ENCODE results near the gene INTS14.

Gene INTS14

DNA sequence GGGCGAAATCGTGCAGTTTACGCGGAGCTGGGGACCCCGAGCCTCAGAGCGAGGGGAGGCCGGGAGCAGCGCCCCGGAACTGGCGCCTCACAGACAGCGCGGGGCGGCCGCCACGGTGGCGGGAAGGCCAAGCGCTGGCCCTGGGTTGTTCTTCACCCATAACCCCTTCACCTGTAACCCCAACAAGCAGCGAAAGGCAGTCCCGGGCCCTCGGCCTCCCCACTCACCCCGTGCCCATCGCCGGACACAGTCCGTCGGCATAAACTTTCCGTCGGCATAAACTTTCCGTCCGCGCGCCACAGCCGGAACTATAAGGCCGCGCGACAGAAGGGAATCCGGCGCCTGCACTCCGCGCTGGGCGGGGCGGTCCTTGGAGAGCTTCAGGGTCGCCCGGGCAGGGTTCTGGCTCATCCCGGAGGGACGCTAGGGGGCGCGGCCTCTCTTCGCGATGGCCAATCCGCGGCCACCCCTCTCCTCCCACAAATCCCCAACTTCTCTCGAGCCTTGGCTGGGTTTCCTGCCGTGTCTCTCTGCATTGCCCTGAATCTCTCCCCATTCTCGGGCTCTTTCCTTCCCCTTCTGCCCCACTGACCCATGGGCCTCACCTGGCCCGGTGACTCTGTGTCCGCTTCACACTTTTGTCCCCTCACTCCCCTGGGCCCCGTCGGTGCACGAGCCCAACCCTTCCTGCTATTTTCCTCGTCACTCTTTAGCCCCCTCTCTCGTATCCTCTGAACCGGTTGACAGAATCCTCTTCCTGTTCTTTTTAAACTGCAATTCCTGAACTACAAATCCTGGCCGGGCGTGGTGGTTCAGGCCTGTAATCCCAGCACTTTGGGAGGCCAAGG is at the start of gene INTS14:
TSS of gene INTS14 (minus strand) at position 261 of the 848 bp plus-strand sequence. CDS start 3,751 bp downstream, outside the sequence.
- peak; percentile 98 for DNase-seq

- DNase-seq: no peak
Measured at GRCh38 chr15:65659502-65660052, 48.6 kb upstream of the INTS14 start.

GRCh38 chr15:65655457-65655856 is 44.5 kb upstream of the INTS14 start:
- no peak for DNase-seq

- DNase-seq: no peak
Measured at GRCh38 chr15:65655026-65655425, 44.1 kb upstream of the INTS14 start.

- DNase-seq: no peak
Measured at GRCh38 chr15:65653801-65654521, 43.0 kb upstream of the INTS14 start.

- no peak for DNase-seq
Measured at GRCh38 chr15:65653341-65653740, 42.4 kb upstream of the INTS14 start.

- DNase-seq: no peak
Measured at GRCh38 chr15:65651831-65652749, 41.2 kb upstream of the INTS14 start.

DNA sequence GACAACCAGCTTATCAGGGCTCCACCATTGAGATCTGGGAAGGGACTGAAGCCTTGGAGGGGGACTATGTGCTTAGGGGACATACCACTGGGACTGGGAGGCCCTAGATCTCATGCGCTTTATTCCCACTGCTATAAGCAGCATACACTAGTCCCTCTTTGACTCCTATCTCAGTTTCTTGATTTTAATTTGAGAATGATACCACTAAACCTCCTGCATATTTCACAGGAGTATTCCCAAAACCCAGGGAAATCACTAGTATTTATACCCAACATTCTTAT is 40.1 kb upstream of the INTS14 start:
- DNase-seq: no peak

- no peak for DNase-seq
Measured at GRCh38 chr15:65650312-65651041, 39.5 kb upstream of the INTS14 start.

DNA sequence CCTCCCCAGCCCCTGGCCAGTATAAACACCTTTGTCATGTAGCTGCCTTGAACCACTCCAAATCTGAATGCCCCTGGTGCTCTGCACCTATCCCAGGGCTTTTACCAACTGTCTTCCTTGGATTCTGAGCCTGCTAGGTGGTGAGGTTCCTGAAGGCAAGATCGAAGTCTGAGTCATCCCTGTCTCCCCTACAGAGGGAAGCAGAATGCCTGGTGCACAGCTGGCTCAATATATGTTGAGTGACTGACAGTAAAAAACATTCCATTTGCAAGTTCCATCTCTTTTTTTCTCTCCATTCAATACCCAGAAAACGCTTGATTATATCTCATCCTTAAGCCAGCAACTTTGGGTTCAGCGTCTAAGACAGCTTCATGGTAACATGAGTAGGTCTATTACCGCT is 35.6 kb upstream of the INTS14 start:
- no peak for DNase-seq

GRCh38 chr15:65645392-65645791 is 34.5 kb upstream of the INTS14 start:
- DNase-seq: no peak

GRCh38 chr15:65644282-65644681 is 33.4 kb upstream of the INTS14 start:
- no peak for DNase-seq

- DNase-seq: no peak
Measured at GRCh38 chr15:65642594-65642993, 31.7 kb upstream of the INTS14 start.

DNA sequence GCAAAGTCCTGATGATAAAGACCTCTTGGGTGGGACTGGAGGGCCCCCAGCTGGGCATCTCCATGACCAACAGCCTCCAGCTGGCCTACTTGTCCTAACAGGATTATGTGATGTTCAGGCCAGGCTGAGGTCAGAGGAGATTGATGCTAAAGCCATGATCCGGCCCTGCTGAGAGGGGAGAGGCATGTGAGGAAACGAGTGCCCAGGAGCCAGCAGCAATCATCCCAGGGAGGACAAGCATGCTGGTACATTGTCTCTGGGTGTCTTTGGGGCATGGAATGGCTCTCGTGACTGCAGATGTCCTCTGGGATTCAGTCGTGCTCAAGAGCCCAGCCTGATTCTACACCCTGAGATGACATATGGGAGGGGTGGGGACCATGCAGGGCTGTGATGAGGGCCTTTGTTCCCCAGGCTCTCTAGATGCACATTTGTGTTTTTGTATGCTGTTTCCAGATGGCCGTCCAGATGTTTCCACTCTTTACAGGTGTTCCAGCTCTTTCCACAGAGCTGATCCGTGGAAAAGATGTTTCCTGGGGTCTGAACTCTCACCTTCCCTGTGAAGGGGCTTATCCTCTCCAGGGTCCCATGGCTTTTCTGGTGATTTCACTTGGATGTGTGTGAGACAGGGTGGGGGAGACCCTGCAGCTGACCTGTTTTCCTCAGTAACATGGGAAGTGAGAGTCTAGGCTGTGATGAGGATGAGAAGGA is 31.0 kb upstream of the INTS14 start:
- DNase-seq: no peak

- no peak for DNase-seq
Measured at GRCh38 chr15:65639509-65639908, 28.6 kb upstream of the INTS14 start.

- peak; percentile 81 for DNase-seq
Measured at GRCh38 chr15:65638681-65639089, 27.8 kb upstream of the INTS14 start.

GRCh38 chr15:65638109-65638508 is 27.2 kb upstream of the INTS14 start:
- no peak for DNase-seq

DNA sequence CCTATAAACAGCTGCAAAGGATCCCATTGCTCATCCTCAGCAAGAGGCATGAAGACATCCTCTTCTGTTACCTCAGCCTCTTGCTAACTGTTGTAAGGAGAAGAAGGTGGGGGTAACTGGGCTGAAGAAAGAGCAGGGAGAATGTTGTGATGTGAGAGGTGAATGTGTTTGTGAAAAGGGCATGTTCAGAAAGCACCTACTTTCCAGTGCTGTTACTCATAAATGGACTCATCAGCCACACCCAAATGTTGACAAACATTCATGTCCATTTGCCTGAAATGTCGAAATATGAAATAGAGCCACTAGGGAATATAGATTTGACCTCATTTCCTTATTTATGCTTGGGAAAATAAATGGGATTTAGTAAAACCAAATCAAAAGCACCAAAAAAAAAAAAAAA is 23.4 kb upstream of the INTS14 start:
- no peak for DNase-seq

GRCh38 chr15:65633752-65634151 is 22.8 kb upstream of the INTS14 start:
- DNase-seq: no peak

DNA sequence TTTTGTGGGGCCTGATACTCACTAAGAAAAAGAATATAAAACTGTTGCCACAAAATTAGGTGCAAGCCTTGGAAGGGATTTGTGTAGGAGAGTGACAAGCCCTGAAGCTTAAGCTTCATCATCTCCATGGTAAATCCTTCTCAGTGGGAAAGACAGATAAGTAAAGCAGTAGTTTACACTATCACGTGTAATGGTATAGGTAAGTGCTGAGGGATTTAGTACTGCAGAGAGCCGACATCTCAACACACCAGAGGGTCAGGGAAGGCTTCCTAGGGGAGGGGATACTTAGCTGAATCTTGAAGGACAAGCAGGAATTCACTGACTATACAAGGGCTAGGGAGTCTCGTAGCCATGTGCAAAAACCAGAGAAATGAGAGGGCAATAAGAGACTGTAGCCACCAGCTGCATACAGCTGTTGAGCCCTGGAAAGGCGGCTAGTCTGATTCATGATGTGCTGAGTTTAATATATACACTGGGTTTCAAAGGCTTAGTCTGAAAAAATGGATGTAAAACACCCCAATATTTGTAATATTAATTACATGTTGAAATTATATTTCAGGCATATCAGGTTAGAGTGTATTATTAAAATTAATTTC is 21.9 kb upstream of the INTS14 start:
- DNase-seq: no peak

GRCh38 chr15:65631503-65631902 is 20.6 kb upstream of the INTS14 start:
- DNase-seq: peak; percentile 52
